ENCODE data around the gene FIGN. TPM values are rescaled to one million over a fixed set of nuclear protein-coding genes. Genes with fewer than 3 reads are reported as not detected.

FIGN gene
- total and polyA plus RNA-seq, 2 of the 8 experiments (the other 6 are each of a cell fraction or from before 2014, with no cell fraction given): 5.0 to 22.8 TPM

GRCh38 chr2:163552758-163553157, 183.1 kb downstream of the FIGN start:
- Histone ChIP-seq H3K4me3 (ENCODE audit: extremely low read depth in 1 of 4, insufficient read depth in 2 of 4, low read depth in 3 of 4, low read length in 4 of 4) (no peak overlapping the region), H3K79me2 (ENCODE audit: control insufficient read depth in 1 of 2, insufficient read depth in 2 of 2, low read length in 2 of 2) (no peaks in the 10 kb centered on the region), H3K4ac (replicated peaks; ENCODE audit: insufficient read length, low read depth, low read length) (no peak overlapping the region), H3K23ac (ENCODE audit: insufficient read length) (no peak overlapping the region), H3K18ac (ENCODE audit: extremely low read depth, low read length) (no peak overlapping the region), H4K91ac (replicated peaks; ENCODE audit: insufficient read length, low read length) (no peak overlapping the region), H2BK120ac (replicated peaks; ENCODE audit: low read depth, low read length) (no peak overlapping the region), H3K9me3 (ENCODE audit: insufficient read depth in 2 of 2, low read depth in 1 of 2, low read length in 1 of 2) (no peaks in the 10 kb centered on the region), H3K4me1 (replicated peaks in 1 of 4; ENCODE audit: control insufficient read depth in 3 of 4, insufficient read depth in 4 of 4, low read length in 3 of 4) (no peaks in the 10 kb centered on the region), H3K27me3 (replicated peaks in 1 of 4; ENCODE audit: control insufficient read depth in 3 of 4, extremely low read depth in 1 of 4, insufficient read depth in 3 of 4, low read length in 3 of 4) (no peaks in the 10 kb centered on the region), H3K56ac (replicated peaks; ENCODE audit: insufficient read length, low read depth, low read length) (no peak overlapping the region), H3K4me2 (ENCODE audit: insufficient read depth in 1 of 2, low read depth in 2 of 2, low read length in 2 of 2) (no peak overlapping the region), H4K20me1 (replicated peaks in 1 of 2; ENCODE audit: control insufficient read depth in 1 of 2, insufficient read depth in 2 of 2, low read length in 2 of 2) (no peaks in the 10 kb centered on the region), H2BK5ac (ENCODE audit: low read depth, low read length) (no peak overlapping the region), H2BK12ac (ENCODE audit: low read depth, low read length) (no peak overlapping the region), H3K14ac (ENCODE audit: insufficient read length) (no peak overlapping the region), H3K79me1 (ENCODE audit: low read depth, low read length) (no peaks in the 10 kb centered on the region), H3K9ac (replicated peaks in 1 of 4; ENCODE audit: extremely low read depth in 1 of 4, low read depth in 3 of 4, low read length in 3 of 4) (no peak overlapping the region), H3K27ac (ENCODE audit: low read depth, low read length) (no peak overlapping the region), H2BK15ac (ENCODE audit: low read length) (no peak overlapping the region), H2AK5ac (ENCODE audit: low read depth, low read length) (no peak overlapping the region), H3K36me3 (ENCODE audit: control insufficient read depth in 2 of 4, insufficient read depth in 4 of 4, low read length in 3 of 4) (no peaks in the 10 kb centered on the region), H3K23me2 (ENCODE audit: low read depth, low read length) (no peaks in the 10 kb centered on the region), H2BK20ac (ENCODE audit: low read length) (no peak overlapping the region), H4K8ac (ENCODE audit: extremely low read depth, insufficient read depth, low read length) (no peak overlapping the region), H4K5ac (ENCODE audit: insufficient read length, low read depth, low read length) (no peak overlapping the region), H2AFZ (ENCODE audit: low read length) (no peak overlapping the region)
- FAIRE-seq (no peak), DNase-seq (ENCODE audit: low read depth in 1 of 2, low spot score in 2 of 2) (no peak)
- ChIA-PET POLR2A (ENCODE audit: partially characterized antibody) (no interaction called here), CTCF (ENCODE audit: partially characterized antibody) (interaction anchor here (0.6 to 1.3 kb wide), 5 partner anchors 9 to 295 kb away, joined by 3 read pairs; no protein-coding TSS in a partner anchor)
- 94% methylated on average over 2 of the region's 2 CpGs; no CpG with 5 or more reads in 1 of the 2 experiments for WGBS, 2 experiments (ENCODE audit: extremely low coverage in 1 of 2, insufficient coverage in 1 of 2, insufficient read length in 1 of 2, insufficient replicate concordance in 2 of 2, low coverage in 1 of 2, low lambda C conversion rate in 2 of 2, missing lambda C conversion rate in 1 of 2)

All from H1 (cell line).